Measurements from ENCODE around the gene PIK3R2. TPM values are rescaled to one million over a fixed set of nuclear protein-coding genes. Genes with fewer than 3 reads are reported as not detected.
A peak's percentile ranks its signal among the peaks of the same experiment; 100 is the strongest.

PIK3R2 gene
- total RNA-seq, 1 donor from 2014 or later: 41.4 TPM

GRCh38 chr19:18109733-18110608, 43.0 kb upstream of the PIK3R2 start:
- H3K36me3 ChIP-seq (ENCODE audit: control insufficient read depth, insufficient read depth, low read length): no peaks in the 10 kb centered on the region
- TF ChIP-seq, protein P1, sequence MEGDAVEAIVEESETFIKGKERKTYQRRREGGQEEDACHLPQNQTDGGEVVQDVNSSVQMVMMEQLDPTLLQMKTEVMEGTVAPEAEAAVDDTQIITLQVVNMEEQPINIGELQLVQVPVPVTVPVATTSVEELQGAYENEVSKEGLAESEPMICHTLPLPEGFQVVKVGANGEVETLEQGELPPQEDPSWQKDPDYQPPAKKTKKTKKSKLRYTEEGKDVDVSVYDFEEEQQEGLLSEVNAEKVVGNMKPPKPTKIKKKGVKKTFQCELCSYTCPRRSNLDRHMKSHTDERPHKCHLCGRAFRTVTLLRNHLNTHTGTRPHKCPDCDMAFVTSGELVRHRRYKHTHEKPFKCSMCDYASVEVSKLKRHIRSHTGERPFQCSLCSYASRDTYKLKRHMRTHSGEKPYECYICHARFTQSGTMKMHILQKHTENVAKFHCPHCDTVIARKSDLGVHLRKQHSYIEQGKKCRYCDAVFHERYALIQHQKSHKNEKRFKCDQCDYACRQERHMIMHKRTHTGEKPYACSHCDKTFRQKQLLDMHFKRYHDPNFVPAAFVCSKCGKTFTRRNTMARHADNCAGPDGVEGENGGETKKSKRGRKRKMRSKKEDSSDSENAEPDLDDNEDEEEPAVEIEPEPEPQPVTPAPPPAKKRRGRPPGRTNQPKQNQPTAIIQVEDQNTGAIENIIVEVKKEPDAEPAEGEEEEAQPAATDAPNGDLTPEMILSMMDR (IDR thresholded peaks at IDR 0.05; ENCODE audit: insufficient read depth, low read length, poor library complexity, severe bottlenecking): no peak
- no peak for DNase-seq (ENCODE audit: low read depth)

DNA sequence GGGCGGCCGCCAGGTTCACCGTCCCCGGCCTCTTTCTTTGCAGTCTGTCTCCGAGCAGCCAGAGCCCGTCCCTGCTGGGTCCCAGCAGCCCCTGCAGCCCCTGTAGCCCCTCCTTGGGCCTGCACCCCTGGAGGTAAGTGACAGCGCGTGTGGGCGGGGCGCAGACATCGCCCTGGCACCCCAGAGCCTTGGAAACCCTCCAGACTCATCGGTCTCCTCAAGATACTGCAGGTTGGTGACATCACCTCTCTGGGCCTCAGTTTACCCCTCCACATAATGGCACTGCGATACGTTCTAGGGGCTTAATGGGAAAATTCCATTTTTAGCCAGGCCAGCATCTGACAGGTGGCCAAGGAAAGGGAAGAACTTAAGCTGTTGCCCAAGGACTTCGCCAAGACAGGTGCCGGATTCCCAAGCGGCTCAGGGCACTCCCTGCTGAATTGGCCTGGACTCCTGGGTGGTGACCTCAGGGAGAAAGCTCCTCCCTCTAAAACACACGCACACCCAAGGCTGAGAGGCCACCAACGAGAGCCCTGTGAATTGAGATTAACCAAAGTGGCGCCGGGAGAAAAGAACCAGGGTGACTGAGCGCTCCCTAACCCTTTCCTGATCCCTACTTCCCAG, 42.2 kb upstream of the PIK3R2 start:
- TF ChIP-seq, protein P1 (IDR thresholded peaks at IDR 0.05; ENCODE audit: insufficient read depth, low read length, poor library complexity, severe bottlenecking): no peak
- no peaks in the 10 kb centered on the region for H3K36me3 ChIP-seq (ENCODE audit: control insufficient read depth, insufficient read depth, low read length)
- peaks cover 5% of the 10 kb centered on the region for H3K27me3 ChIP-seq (ENCODE audit: control insufficient read depth, insufficient read depth, low read length)
- peak overlapping the region; percentile 80 for H3K4me3 ChIP-seq (ENCODE audit: low read depth, low read length)
- DNase-seq (ENCODE audit: low read depth): no peak

More at GRCh38 chr19:18109733-18110608, 43.0 kb upstream of the PIK3R2 start:
- Histone ChIP-seq H3K4me3 (ENCODE audit: low read depth, low read length) (peak overlapping the region; percentile 80), H3K27me3 (ENCODE audit: control insufficient read depth, insufficient read depth, low read length) (peaks cover 5% of the 10 kb centered on the region)

DNA sequence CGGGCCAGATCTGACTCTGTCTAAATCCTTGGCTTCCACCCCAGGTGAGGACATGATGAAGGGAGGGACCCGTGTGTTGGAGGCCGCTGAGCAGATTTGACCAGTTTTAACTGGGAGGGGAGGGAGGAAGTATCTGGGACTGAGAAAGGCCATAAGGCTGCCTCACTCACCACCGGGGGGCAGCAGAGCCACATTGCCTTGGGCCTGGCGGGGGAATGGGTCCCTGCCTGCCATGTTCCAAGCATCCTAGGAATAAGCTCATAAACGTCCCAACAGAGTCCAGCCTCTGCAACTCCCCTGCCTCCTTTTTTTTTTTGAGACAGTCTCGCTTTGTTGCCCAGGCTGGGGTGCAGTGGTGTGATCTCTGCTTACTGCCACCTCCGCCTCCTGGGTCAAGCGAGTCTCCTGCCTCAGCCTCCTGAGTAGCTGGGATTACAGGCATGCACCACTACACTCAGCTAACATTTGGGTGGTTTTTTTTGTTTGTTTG, 39.9 kb upstream of the PIK3R2 start:
- H3K36me3 ChIP-seq (ENCODE audit: control insufficient read depth, insufficient read depth, low read length): no peaks in the 10 kb centered on the region
- TF ChIP-seq, protein P1 (IDR thresholded peaks at IDR 0.05; ENCODE audit: insufficient read depth, low read length, poor library complexity, severe bottlenecking): peak; percentile 97
- H3K27me3 ChIP-seq (ENCODE audit: control insufficient read depth, insufficient read depth, low read length): peaks cover 4% of the 10 kb centered on the region
- no peak overlapping the region for H3K4me3 ChIP-seq (ENCODE audit: low read depth, low read length)
- no peak for DNase-seq (ENCODE audit: low read depth)

DNA sequence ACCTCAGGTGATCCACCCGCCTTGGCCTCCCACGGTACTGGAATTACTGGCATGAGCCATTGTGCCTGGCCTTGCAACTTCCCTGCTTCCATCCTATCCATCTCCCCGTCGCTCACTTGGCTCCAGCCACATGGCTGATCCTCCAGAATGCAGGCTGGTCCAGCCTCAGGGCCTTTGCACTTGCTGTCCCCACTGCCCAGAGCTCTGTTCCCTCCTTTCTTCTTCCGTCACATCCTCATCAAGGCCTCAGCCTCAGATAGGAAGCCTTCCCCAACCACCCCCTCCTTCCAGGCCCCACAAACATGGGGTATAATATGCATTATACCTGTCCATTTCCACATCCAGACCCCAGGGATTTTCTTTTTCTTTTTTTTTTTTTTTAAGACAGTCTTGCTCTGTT, 39.1 kb upstream of the PIK3R2 start:
- H3K27me3 ChIP-seq (ENCODE audit: control insufficient read depth, insufficient read depth, low read length): peaks cover 4% of the 10 kb centered on the region
- H3K4me3 ChIP-seq (ENCODE audit: low read depth, low read length): no peak overlapping the region
- no peak for DNase-seq (ENCODE audit: low read depth)
- no peaks in the 10 kb centered on the region for H3K36me3 ChIP-seq (ENCODE audit: control insufficient read depth, insufficient read depth, low read length)
- TF ChIP-seq, protein P1 (IDR thresholded peaks at IDR 0.05; ENCODE audit: insufficient read depth, low read length, poor library complexity, severe bottlenecking): no peak

DNA sequence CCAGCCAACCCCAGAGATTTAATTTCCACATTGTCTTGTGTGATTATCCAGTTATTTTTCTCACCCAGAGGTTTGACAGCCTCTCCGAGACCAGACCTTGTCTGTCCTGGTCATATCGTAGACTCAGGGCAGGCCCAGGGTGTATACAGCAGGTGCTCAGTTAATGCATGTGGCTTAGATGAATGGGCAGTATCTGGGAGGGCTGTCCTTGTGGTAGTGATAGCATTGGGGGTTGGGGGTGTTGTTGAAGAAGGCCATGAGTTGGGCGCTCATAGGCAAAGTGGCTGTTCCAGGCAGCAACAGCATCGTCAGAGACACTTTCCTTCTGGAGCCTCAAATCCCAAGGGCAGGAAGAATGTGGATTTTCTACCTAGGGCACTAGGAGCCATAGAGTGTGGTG, 38.5 kb upstream of the PIK3R2 start:
- TF ChIP-seq, protein P1 (IDR thresholded peaks at IDR 0.05; ENCODE audit: insufficient read depth, low read length, poor library complexity, severe bottlenecking): no peak
- no peaks in the 10 kb centered on the region for H3K36me3 ChIP-seq (ENCODE audit: control insufficient read depth, insufficient read depth, low read length)
- no peak for DNase-seq (ENCODE audit: low read depth)
- H3K27me3 ChIP-seq (ENCODE audit: control insufficient read depth, insufficient read depth, low read length): peaks cover 2% of the 10 kb centered on the region
- no peak overlapping the region for H3K4me3 ChIP-seq (ENCODE audit: low read depth, low read length)
